IPS-15b (cell line): ENCODE results near the gene NOL9.
"Not testable (repeated sequence)": the region's sequence is repeated elsewhere in the genome, so short reads cannot be mapped to it uniquely, and the experiment has no call there.

Experiments used
- H3K27me3 ChIP-seq: one replicate; pipeline ENCODE4 v1.6.1; 2013; ENCODE audit warnings: low read length; ENCODE audit not compliant: control insufficient read depth, insufficient read depth
- H3K36me3 ChIP-seq: one replicate; pipeline ENCODE4 v1.6.1; 2013; ENCODE audit warnings: low read length; ENCODE audit not compliant: control insufficient read depth, insufficient read depth
- H3K4me1 ChIP-seq: one replicate; pipeline ENCODE4 v1.6.1; 2013; ENCODE audit warnings: mild to moderate bottlenecking, low read length; ENCODE audit not compliant: control insufficient read depth, insufficient read depth
- H3K4me3 ChIP-seq: one replicate; pipeline ENCODE4 v1.5.1; 2013; ENCODE audit warnings: low read depth, low read length
- H3K9ac ChIP-seq: one replicate; pipeline ENCODE4 v1.6.1; 2013; ENCODE audit warnings: low read depth, mild to moderate bottlenecking, low read length
- H3K9me3 ChIP-seq: one replicate; pipeline ENCODE4 v1.6.1; 2013; ENCODE audit warnings: mild to moderate bottlenecking, low read length; ENCODE audit not compliant: control insufficient read depth, insufficient read depth

Gene NOL9

DNA sequence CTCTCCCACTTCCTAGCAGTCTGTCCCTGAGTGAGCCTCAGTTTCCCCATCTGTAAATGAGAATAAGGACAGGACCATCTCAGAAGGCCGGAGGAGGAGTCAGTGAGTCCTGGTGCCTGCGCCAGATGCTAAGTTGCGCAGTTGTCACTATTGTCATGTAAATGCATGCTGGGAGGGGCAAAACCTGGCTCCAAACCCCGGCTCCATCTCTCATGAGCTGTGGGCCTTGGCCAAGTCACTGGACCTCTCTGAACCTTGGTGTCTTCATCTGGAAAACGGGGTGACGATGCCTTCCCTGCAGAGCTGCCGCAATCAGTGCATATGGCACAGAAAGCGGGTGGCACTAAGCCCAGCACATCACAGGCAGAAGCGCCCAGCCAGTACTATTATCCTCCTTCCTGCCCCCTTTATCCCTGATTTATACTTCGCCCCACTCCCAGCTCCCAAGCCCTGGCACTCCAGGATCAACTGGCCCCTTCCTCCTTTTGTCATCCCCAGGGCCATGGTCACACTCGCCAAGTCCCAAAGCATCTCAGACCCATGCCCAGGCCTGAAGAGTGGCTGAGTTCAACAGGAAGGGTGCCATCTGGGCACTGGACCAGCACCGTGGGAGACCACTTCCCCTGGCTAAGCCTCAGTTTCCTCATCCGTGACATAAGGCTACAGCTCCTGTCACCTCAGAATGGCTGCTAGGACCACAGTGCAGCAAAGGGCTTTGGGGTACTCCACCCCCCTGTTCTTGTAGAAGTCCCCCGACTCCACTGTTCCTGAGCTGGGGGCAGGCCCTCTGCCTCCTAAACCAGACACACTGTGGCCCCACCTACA lies 58.6 kb downstream of the NOL9 start:
- Histone ChIP-seq H3K9ac (no peak overlapping the region), H3K36me3 (no peaks in the 10 kb centered on the region), H3K4me1 (peaks cover 12% of the 10 kb centered on the region), H3K27me3 (peaks cover 14% of the 10 kb centered on the region), H3K9me3 (no peaks in the 10 kb centered on the region), H3K4me3 (peak overlapping the region; percentile 58)

DNA sequence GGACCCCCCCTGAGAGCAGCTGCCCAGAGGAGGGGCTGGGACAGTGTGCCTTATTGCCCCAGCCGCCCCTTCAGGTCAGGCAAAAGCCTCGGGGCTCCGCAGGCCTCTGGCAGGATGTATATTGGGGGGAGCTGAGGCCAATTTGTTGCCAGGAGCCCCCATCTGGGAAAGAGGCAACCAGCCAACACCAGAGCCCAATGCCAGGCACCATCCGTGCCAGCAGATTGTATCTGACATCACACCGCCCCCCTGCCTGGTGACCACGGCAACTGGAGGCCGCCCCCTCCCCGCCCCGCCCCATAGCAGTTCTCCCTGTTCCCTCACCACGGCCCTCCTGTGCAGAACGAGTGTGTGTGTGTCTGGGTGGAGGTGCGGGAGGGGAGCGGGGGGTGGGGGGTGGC lies 59.3 kb downstream of the NOL9 start:
- Histone ChIP-seq H3K9ac (no peak overlapping the region), H3K4me1 (peaks cover 12% of the 10 kb centered on the region), H3K27me3 (peaks cover 14% of the 10 kb centered on the region), H3K9me3 (no peaks in the 10 kb centered on the region), H3K36me3 (no peaks in the 10 kb centered on the region), H3K4me3 (no peak overlapping the region)

DNA sequence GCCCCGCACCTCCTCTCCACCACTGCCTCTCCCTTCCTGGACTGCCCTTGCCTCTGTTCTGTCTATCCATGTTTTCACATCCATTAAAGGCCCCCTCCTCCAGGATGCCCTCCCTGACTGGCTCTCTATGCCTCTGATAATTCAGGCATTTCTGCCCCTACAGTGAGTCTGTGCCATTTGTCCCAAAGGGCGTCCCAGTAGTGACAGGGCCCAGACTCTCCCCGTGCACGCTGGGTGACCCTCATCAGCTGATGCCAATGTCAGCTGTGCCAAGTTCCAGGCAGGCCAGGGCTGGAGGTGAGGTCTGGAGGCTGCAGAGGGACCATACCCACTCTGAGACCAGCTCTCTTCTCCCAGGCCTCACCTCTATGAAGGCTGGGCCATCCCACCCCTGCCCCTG lies 59.7 kb downstream of the NOL9 start:
- Histone ChIP-seq H3K27me3 (peaks cover 14% of the 10 kb centered on the region), H3K9me3 (no peaks in the 10 kb centered on the region), H3K9ac (no peak overlapping the region), H3K4me3 (no peak overlapping the region), H3K36me3 (no peaks in the 10 kb centered on the region), H3K4me1 (peaks cover 12% of the 10 kb centered on the region)

DNA sequence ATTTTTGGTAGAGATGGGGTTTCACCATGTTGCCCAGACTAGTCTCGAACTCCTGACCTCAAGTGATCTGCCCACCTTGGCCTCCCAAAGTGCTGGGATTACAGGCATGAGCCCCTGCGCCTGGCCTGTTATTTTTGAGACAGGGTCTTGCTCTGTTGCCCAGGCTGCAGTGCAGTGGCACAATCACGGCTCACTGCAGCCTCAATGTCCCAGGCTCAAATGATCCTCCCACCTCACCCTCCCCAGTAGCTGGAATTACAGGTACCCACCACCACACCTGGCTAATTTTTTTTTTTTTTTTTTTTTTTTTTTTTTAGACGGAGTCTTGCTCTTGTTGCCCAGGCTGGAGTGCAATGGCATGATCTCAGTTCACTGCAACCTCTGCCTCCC lies 60.5 kb downstream of the NOL9 start:
- H3K9ac ChIP-seq, H3K4me3 ChIP-seq, H3K36me3 ChIP-seq, H3K9me3 ChIP-seq: not testable (repeated sequence)
- Histone ChIP-seq H3K4me1 (peaks cover 12% of the 10 kb centered on the region), H3K27me3 (peaks cover 14% of the 10 kb centered on the region)

DNA sequence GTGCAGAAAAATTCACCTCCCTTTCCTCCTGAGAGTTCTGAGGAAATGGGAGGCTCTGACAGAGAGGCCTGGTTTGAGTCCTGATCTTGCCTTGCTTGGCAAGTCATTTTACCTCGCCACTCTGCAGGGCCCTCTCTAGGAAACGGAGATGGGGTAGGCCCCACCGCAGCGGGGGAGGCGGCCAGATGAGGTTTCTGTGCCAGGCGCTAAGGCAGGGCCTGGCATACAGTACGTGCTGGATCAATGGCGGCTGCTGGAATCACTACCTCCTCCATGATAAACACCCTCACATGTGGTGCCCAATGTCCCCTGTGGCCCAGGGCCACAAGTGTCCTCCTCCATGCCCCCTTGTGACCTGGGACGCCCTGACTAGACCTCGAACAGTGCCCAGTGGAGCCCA lies 62.3 kb downstream of the NOL9 start:
- Histone ChIP-seq H3K36me3 (no peaks in the 10 kb centered on the region), H3K9me3 (no peaks in the 10 kb centered on the region), H3K4me1 (peaks cover 12% of the 10 kb centered on the region), H3K27me3 (peaks cover 9% of the 10 kb centered on the region), H3K9ac (no peak overlapping the region), H3K4me3 (no peak overlapping the region)

DNA sequence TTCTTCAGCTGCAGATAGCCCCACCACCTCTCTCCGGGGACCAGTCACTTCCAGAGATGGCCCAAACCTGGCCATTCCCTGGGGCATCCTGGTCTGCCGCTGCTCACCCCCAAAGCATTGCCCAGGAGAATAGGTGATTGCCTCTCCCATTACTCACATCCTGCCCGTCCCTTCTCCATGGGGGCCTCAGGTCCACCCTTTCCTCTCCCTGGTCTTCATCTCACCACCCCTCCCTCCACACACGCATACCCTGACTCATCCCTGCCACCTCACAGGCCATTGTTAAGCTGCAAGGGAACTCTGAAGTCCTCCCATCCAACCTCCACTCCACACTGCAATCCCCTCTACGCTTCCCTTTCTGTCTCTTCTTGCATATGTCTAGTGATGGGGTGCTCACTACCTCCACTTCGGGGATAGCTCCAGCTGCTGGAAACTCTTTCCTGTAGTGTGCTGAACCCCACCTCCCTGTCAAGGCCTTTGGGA lies 62.8 kb downstream of the NOL9 start, which contains the start of gene PLEKHG5:
PLEKHG5 (minus strand) TSS at position 188 of the 483 bp plus-strand sequence. CDS start 14,096 bp downstream, outside the sequence.
- H3K36me3 ChIP-seq: no peaks in the 10 kb centered on the region
- H3K9ac ChIP-seq: peak within 1 kb of the TSS; percentile 47
- H3K4me1 ChIP-seq: peaks cover 15% of the 10 kb centered on the region
- peaks cover 7% of the 10 kb centered on the region for H3K27me3 ChIP-seq
- no peaks in the 10 kb centered on the region for H3K9me3 ChIP-seq
- H3K4me3 ChIP-seq: peak within 1 kb of the TSS; percentile 91

DNA sequence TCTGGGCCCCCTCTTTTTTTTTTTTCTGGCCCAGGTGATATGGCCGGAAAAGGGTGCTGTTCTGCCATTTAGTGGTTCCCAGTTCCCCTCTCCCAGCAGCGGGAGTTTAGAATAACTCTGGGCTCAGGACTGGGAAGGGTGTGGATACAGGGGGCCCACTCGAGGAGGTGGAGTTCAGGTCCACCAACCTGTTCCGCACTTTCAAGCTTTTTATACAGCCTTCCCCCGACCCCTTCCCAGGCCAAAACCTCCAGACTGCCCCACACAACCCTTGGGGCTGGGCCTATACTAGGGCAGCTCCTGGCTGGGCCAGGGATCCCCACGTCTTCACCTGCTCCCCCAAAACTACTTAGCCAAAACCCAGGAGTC lies 63.2 kb downstream of the NOL9 start:
- H3K27me3 ChIP-seq: peaks cover 6% of the 10 kb centered on the region
- no peaks in the 10 kb centered on the region for H3K9me3 ChIP-seq
- peak overlapping the region; percentile 91 for H3K4me3 ChIP-seq
- peak overlapping the region; percentile 47 for H3K9ac ChIP-seq
- H3K36me3 ChIP-seq: no peaks in the 10 kb centered on the region
- peaks cover 15% of the 10 kb centered on the region for H3K4me1 ChIP-seq

DNA sequence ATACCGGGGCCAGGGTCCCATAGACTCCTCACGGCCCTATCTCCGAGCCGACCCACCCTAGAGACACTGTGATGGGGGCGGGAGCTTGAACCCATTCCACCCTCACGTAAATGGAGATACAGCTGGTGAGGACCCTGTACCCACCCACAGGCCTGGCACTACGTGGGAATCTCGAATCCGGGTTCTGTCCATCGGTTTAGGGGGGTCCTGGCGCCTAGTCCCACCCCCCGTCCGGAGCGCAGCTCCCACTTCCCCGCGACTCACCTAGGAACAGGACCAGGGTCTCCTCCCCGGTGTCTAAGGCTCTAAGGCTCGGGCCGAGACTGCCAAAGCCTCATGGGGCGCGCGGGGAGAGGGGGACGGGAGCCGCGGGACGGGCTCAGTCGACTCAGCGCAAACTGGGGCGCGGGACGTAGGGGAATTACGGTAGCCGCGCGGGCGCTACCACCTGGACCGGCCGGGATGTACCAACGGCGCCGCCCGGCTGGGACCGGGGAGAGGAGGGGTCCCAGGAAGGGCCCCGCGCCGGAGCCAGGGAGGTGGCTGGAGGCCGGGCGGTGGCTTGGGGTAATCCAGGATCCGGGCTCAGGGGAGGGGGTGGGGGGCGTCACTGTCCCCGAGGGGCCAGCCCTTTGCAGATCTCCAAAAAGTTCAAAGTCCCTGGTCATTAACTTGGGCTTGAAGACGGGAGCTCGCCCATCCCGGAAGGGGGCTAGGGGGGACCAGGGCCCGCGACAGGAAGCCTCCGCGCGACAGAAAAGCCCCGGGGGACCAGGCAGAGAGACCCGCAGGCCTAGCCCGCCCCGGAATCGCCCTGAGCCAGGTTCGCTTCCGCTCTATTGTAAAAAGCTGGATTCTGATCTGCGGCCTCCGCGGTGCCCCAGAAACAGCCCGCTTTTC lies 63.9 kb downstream of the NOL9 start:
- Histone ChIP-seq H3K9ac (peak overlapping the region; percentile 54), H3K36me3 (no peaks in the 10 kb centered on the region), H3K27me3 (no peaks in the 10 kb centered on the region), H3K9me3 (no peaks in the 10 kb centered on the region), H3K4me3 (peak overlapping the region; percentile 91), H3K4me1 (peaks cover 8% of the 10 kb centered on the region)

DNA sequence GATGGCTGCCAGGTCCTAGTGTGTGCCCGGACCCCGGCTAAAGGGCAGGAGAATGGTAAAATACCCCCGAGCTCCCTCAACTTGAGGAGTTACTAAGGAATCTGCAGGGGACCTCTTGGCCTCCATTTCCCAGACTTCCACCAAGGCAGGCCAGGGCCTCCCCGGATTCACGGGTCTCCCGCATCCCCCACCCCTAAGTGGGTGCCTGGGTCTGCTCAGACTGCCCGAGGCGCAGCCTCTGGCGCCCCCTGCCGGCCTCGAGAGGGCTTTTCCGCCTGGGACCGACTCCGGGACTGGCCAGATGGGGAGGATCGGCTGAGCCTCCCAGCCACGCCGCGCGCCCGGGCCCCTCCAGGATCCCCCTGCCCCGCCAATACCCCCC lies 64.5 kb downstream of the NOL9 start:
- H3K9ac ChIP-seq: peak overlapping the region; percentile 54
- H3K4me1 ChIP-seq: peaks cover 8% of the 10 kb centered on the region
- peaks cover 1% of the 10 kb centered on the region for H3K27me3 ChIP-seq
- peak overlapping the region; percentile 91 for H3K4me3 ChIP-seq
- H3K36me3 ChIP-seq: no peaks in the 10 kb centered on the region
- no peaks in the 10 kb centered on the region for H3K9me3 ChIP-seq

DNA sequence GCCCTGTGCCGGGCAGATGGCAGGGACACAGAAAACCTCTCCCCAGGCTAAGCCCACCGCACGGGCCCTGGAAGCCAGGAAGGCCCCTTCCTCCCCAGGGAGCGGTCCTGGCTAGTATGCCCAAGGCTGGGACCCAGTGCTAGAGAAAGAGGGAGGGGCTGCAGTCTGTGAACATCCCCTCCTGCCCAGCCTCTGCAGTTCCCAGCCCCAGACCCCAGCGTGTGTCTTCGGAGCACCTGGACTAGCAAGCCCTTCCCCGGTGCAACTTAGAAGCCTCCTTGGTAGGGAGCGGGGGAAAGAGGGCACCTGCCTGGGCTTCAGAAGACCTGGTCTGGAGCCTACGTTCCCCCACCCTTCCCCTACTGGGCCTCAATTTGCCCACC lies 64.9 kb downstream of the NOL9 start:
- Histone ChIP-seq H3K4me1 (peaks cover 8% of the 10 kb centered on the region), H3K36me3 (no peaks in the 10 kb centered on the region), H3K27me3 (peaks cover 5% of the 10 kb centered on the region), H3K9ac (no peak overlapping the region), H3K4me3 (peak overlapping the region; percentile 91), H3K9me3 (no peaks in the 10 kb centered on the region)

DNA sequence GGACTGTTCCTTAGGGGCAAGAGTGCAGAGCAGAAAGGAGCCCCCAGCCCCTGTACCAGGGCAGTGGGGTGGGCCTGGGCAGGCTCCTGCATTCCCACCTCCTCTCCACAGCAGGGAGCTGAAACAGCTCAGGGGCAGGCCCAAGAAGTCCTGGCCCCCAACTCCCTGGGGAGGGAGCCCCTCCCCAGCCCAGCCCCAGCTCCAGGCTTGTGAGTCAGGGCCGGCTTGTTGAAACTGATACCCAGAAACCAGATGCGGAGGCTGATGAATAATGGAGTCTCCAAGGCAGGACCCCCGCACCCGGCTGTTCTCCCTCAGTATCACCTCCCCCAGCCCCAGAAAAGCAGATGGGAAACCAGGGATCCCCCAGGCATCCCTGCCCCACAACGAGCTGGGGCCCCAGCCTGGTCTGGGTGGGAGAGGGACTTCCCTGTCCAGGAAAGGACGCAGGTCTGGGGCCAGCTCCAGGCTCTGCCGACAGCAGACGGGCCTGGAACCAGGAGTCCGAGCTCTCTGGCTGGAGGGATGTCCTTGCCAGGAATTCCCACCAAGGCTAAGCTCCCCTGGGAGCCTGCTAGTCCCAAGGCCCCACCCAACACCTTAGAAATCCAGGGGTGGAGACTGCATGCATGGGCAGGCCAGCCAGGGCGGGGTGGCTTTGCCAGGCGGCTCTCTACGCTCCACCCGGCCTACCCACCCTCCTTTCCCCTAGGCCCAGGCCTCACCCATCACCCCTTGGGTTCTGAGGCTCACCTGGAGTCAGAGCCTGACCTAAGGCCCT lies 65.5 kb downstream of the NOL9 start:
- Histone ChIP-seq H3K27me3 (peaks cover 5% of the 10 kb centered on the region), H3K36me3 (no peaks in the 10 kb centered on the region), H3K4me3 (no peak overlapping the region), H3K4me1 (peaks cover 8% of the 10 kb centered on the region), H3K9me3 (no peaks in the 10 kb centered on the region), H3K9ac (no peak overlapping the region)
